ENCODE results near the gene AGO3.
"Not testable (repeated sequence)": the region's sequence is repeated elsewhere in the genome, so short reads cannot be mapped to it uniquely, and the experiment has no call there.

AGO3 gene

DNA sequence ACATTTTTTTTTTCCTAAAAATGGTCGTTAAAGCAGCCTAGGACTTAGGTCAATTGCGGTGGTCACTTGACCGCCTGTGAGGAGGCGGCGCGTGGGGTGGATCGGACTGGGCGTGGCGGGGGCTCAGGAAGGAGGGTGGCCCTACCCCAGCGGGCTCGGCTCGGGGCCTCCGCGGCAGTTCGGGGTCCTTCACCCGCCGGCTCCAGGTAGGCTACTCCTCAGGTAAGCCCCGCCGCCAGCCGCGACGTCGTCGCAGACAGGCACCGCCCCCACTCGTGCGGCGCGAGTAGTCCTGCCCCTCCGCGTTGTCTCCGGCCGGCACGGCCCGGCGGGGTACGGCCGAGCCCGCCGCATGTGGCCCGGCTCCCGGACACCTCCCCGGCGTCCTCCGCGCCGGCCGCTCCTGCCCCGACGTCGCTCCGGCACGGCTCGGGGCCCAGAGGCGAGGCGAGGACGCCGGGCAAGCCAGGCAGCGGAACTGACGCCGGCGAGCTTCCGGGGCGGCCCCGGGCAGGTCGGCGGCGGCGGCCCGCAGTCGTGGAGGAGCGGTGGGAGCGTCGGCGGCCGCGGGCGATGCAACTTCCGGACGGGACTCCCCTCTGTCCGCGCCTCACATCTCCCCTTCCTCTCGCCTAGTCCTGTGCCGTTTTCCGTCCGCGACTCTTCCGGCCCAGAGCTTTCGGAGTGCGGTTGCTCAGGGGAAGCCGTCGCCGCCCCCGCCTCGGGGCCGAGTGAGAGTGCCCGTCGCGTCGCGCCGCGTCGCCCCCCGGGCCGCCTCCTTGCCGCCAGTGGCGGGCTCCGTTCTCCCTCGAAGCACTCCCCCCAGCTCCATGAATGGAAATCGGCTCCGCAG, at the start of gene AGO3:
Gene AGO3 (plus strand): TSS at position 513 of the 853 bp plus-strand sequence. CDS start 322 bp downstream, at position 835.
- DNase-seq (ENCODE audit: low read depth): peak; percentile 80

DNA sequence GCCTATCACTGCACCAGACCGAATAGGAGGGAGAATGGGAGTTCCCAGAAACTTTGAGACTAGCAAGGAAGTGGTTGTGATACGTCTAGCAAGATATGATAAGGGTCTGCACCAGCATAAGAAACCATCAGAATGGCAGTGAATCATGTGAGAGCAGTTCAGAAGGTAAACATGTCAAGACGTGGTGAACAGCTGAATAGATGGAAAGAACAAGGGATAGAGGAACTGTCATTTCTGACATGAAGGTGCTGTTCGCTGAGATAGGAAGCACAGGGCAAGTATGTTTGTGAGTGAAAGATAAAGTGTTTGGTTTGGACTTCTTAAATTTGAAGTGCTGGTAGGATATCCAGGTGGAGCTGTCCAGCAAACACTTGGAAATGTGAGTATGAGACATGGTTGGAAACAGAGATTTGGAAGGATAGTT, 49.0 kb upstream of the AGO3 start:
- no peak for DNase-seq (ENCODE audit: low read depth)

- no peak for DNase-seq (ENCODE audit: low read depth)
Measured at GRCh38 chr1:35882586-35882944, 48.3 kb upstream of the AGO3 start.

DNA sequence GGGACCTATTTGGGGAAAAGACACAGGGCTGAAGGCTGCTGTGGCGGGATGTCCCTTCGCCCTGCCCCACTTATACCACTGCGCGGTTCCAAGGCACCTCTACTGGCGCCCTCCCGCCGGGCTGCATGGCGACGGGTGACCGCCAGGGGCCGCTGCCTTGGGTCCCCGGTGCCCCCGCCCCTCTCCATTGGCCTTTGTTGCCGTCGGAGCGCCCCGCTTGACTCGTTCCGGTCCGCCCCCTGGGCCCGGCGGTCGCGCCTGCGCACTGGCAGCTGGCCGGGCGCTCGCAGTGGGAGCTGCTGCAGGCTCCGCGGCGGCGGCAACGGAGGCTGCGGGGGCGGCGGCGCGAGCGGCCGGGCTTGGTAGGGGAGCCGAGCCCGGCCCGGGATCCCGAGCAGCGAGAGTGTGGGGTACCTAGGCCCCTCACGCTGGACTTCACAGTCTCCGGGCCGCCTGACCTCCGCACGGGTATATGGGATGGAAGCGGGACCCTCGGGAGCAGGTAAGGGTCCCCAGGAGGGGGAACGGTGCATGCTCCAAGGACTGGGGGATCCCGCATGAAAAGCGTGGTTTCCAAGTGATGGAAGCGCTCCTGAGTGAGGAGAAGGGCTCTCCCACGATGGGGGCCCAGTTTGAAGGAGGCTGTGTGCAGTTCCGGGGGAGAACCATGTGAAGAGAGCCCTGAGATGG, 47.8 kb upstream of the AGO3 start, which contains the start of gene AGO1:
Gene AGO1 (plus strand): TSS at position 265 of the 690 bp plus-strand sequence. CDS start 213 bp downstream, at position 478.
- DNase-seq (ENCODE audit: low read depth): peak; percentile 97

- peak; percentile 24 for DNase-seq (ENCODE audit: low read depth)
Measured at GRCh38 chr1:35883635-35884101, 47.2 kb upstream of the AGO3 start.

- no peak for DNase-seq (ENCODE audit: low read depth)
Measured at GRCh38 chr1:35884934-35885333, 46.0 kb upstream of the AGO3 start.

DNA sequence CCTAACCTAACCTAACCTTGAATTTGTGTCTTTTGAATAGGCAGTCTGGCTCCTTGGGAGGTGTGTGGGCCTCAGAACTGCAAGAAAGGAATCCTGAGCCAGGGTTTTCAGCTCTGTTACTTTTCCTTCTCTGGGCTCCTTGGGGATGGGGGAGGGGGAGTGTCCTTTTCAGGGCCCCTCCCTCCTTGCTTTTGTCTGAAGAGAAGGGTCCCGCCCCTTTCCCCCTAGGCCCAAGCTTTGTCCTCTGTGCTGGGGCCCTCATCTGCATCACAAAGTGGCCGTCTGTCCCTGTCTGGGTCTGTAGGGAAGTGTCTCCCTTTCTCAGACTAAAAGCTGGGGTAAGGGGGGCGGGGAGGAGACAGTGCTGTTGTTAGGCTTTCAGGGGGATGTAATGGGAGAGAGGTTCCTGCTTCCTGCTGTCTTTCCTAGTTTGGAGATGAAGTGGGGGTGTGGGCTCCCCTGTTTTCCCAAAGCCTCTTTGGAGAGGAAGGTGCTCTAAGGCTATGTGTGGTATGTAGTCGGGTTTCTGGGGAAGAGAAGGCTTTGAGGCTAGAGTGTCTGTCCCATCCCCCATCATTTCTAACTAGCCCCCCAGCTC, 44.8 kb upstream of the AGO3 start:
- no peak for DNase-seq (ENCODE audit: low read depth)

DNA sequence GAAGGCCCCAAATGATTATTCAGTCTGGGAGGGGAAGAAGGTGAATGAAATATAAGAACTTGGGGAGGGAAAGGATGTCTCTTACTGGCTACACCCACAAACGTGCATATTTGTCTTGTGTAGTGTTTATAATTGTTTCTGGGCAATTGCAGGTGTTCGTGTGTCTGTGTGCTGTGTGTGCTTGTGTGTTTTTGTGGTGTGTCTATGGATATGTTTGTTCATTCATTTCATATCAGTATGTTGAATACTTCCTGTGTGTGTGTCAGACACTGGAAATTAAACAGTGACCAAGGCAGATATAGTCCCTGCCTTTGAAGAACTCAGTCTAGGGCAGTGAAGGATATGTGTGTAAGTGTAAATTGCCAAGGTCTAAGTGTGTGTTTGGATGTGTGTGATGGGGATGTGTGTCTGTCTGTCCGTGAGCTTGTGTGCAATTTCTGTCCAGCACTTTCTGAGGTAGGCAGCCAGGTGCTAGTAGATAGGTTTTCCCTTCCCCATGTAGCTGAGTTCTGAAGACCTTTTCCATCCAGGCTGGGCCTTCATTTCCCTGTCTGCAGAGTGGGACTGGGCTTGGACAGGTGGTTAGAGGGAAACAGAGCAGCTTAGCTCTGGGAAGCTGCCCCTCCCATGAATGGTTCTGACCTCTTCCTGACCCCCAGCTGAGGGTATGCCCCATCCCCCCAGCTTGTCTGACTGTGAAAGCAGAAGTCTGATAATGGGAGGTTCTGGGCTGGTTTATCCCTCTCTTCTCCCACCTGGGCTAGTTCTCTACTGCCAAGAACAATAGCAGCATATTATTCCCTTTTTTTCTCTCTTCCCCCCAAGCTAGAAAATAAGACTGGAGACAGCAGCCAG, 44.1 kb upstream of the AGO3 start:
- no peak for DNase-seq (ENCODE audit: low read depth)

DNA sequence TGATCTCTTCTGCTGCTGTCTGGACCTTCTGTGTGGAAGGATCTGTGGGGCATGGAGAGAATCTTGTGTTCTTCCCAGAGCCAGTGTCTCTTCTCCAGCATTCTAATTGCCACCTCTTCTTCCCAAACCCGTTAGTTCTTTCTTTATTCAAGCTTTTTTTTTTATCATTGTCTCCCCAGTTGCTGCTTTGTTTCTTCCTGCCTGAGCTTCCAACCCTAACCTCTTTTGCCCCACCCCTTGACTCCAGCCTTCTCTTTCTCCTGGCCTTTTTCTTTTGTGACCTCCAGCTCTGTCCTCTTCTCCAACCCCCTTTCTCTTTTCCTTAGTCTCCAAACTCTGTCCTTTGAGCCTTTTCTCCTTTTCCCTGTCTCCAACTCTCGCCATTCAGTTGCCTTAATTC, 43.4 kb upstream of the AGO3 start:
- DNase-seq (ENCODE audit: low read depth): no peak

- no peak for DNase-seq (ENCODE audit: low read depth)
Measured at GRCh38 chr1:35888255-35888654, 42.6 kb upstream of the AGO3 start.

- DNase-seq (ENCODE audit: low read depth): not testable (repeated sequence)
Measured at GRCh38 chr1:35888981-35889380, 41.9 kb upstream of the AGO3 start.

GRCh38 chr1:35893051-35893879, 37.6 kb upstream of the AGO3 start:
- DNase-seq (ENCODE audit: low read depth): no peak

DNA sequence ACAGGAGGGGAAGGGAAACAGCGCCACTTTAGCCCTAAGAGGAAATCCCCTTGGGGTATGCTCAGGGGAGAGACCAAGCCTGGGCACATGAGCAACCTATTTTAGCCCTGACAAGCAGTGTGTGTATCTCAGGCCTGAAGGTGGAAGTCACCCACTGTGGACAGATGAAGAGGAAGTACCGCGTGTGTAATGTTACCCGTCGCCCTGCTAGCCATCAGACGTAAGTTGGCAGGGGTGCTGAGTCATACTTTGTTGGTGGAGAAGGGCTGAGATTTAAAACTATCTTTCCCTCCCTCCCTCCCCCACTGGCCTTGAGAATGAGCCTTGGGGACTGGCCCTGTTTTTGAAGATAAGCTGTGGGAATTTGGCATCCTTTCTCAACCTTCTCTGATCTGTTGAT, 36.7 kb upstream of the AGO3 start:
- no peak for DNase-seq (ENCODE audit: low read depth)

- no peak for DNase-seq (ENCODE audit: low read depth)
Measured at GRCh38 chr1:35894656-35895055, 36.2 kb upstream of the AGO3 start.

GRCh38 chr1:35899941-35900340, 31.0 kb upstream of the AGO3 start:
- no peak for DNase-seq (ENCODE audit: low read depth)

- no peak for DNase-seq (ENCODE audit: low read depth)
Measured at GRCh38 chr1:35901235-35901634, 29.7 kb upstream of the AGO3 start.

GRCh38 chr1:35902671-35903070, 28.2 kb upstream of the AGO3 start:
- DNase-seq (ENCODE audit: low read depth): no peak

- DNase-seq (ENCODE audit: low read depth): no peak
Measured at GRCh38 chr1:35914717-35915116, 16.2 kb upstream of the AGO3 start.

DNA sequence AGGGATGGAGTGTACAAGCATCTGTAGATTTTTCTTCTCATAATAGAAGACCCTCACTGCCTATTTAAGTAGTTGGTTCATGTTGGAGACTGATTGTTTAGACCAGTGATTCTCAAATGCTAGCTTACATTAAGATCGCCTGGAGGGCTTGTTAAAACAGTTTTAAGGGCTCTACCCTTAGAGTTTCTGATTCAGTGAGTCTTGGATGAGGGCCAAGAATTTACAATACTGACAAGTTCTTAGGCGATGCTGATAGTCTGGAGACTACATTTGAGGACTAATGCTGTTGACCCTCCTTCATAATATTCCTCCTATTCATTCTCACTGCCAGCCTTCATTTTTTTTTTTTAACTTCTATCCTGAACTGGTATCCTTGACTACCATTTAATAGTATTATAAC, 15.2 kb upstream of the AGO3 start:
- DNase-seq (ENCODE audit: low read depth): no peak

DNA sequence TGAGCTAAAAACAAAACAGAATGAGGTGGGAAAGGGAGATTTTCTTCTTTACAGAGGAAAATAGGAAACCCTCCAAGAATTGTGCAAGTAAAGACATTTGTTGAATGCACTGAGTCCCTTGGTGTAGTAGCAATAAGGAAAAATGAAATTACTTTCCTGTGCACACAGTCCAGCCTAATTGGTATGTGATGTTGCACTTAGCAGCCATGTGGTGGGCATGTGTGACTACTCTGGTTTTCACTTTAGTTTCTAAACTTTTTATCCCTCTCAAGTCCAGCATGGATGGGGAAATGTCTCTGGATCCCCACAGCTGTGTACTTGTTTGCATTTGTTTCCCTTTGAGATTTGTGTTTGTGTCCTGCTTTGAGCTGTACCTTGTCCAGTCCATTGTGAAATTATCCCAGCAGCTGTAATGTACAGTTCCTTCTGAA, 7.1 kb upstream of the AGO3 start:
- DNase-seq (ENCODE audit: low read depth): no peak

GRCh38 chr1:35924838-35925237, 6.1 kb upstream of the AGO3 start:
- DNase-seq (ENCODE audit: low read depth): no peak

Measured in activated T-helper 1 cell treated with Interleukin-2 at 50 U/mL for 16 hours (primary cell).